SK-N-SH (cell line): ENCODE results near the gene CCDC50. TPM values are rescaled to one million over a fixed set of nuclear protein-coding genes. Genes with fewer than 3 reads are reported as not detected.

Experiments
- CTCF ChIA-PET: fragments of 300-600, 350-600 bp; formaldehyde crosslinking; extraction: SDS; loops from one replicate; lab custom pipeline; 2021; lab: Yijun Ruan, JAX
- POLR2A ChIA-PET: fragments of 350-600 bp; sonication (Branson Sonifier 250); formaldehyde crosslinking; extraction: SDS; loops from one replicate; lab custom pipeline; 2020; ENCODE audit warnings: antibody characterized with exemption, inconsistent platforms; lab: Yijun Ruan, JAX
- DNase-seq: peaks from one replicate; pipeline ENCODE4 v3.0.0; 2012
- H2AFZ ChIP-seq: fragments of 200-600 bp; sonication (generic); 2 replicates; pipeline ENCODE4 v1.8.1; 2016; ENCODE audit warnings: antibody characterized with exemption, mild to moderate bottlenecking, low read depth
- H3F3A ChIP-seq: fragments of 200-600 bp; sonication (generic); replicated peaks from 2 replicates; pipeline ENCODE3; 2016; ENCODE audit warnings: antibody characterized with exemption, mild to moderate bottlenecking; ENCODE audit not compliant: insufficient read depth
- H3K27ac ChIP-seq, 2 experiments: fragments of 200-500 bp in 1 of 2; fragments of 200-600 bp in 1 of 2; sonication (Bioruptor generic) in 1 of 2; sonication (generic), shearing (Covaris generic) in 1 of 2; 2 replicates each; pipeline versions ENCODE4 v1.5.1 to v1.6.1; 2014 to 2016; ENCODE audit warnings: low read depth in 2 of 2, inconsistent platforms in 1 of 2, low read length in 1 of 2, mild to moderate bottlenecking in 1 of 2, mixed read lengths in 1 of 2
- H3K27me3 ChIP-seq: fragments of 200-600 bp; sonication (generic), shearing (Covaris generic); 2 replicates; pipeline ENCODE4 v1.6.1; 2016; ENCODE audit warnings: mixed run types; ENCODE audit not compliant: insufficient read depth
- H3K36me3 ChIP-seq, 2 experiments: fragments of 200-500 bp in 1 of 2; fragments of 200-600 bp in 1 of 2; sonication (Bioruptor generic) in 1 of 2; sonication (generic) in 1 of 2; replicated peaks in 1 of 2; 2 replicates each; pipeline versions ENCODE3 to v1.5.1; 2014 to 2016; ENCODE audit warnings: low read length in 1 of 2, mild to moderate bottlenecking in 1 of 2; ENCODE audit not compliant: insufficient read depth in 2 of 2, control insufficient read depth in 1 of 2
- H3K4me1 ChIP-seq, 2 experiments: fragments of 200-500 bp in 1 of 2; fragments of 200-600 bp in 1 of 2; sonication (Bioruptor generic) in 1 of 2; sonication (generic), shearing (Covaris generic) in 1 of 2; 2 replicates each; pipeline versions ENCODE4 v1.5.1 to v1.6.1; 2014 to 2016; ENCODE audit warnings: low read depth in 1 of 2, low read length in 1 of 2, mixed run types in 1 of 2; ENCODE audit not compliant: insufficient read depth in 2 of 2, control insufficient read depth in 1 of 2
- H3K4me2 ChIP-seq: fragments of 200-600 bp; sonication (generic), shearing (Covaris generic); 2 replicates; pipeline ENCODE4 v1.6.1; 2017; ENCODE audit warnings: mixed run types
- H3K4me3 ChIP-seq, 2 experiments: fragments of 200-500 bp in 1 of 2; fragments of 200-600 bp in 1 of 2; sonication (Bioruptor generic) in 1 of 2; sonication (generic), shearing (Covaris generic) in 1 of 2; 2 replicates each; pipeline versions ENCODE4 v1.5.1 to v1.8.1; 2014 to 2016; ENCODE audit warnings: low read depth in 2 of 2, inconsistent platforms in 1 of 2, low read length in 1 of 2, mild to moderate bottlenecking in 1 of 2, mixed read lengths in 1 of 2, moderate library complexity in 1 of 2
- H3K79me2 ChIP-seq: fragments of 200-600 bp; sonication (generic); 2 replicates; pipeline ENCODE4 v1.8.1; 2017; ENCODE audit warnings: mild to moderate bottlenecking; ENCODE audit not compliant: insufficient read depth
- H3K9ac ChIP-seq: fragments of 200-600 bp; sonication (generic); 2 replicates; pipeline ENCODE4 v1.6.1; 2017; ENCODE audit warnings: mixed run types
- H3K9me2 ChIP-seq: fragments of 200-600 bp; sonication (generic); 2 replicates; pipeline ENCODE4 v1.6.1; 2017; ENCODE audit warnings: mixed run types
- H3K9me3 ChIP-seq: fragments of 200-600 bp; sonication (generic); 2 replicates; pipeline ENCODE4 v1.6.1; 2017; ENCODE audit warnings: mixed run types, mild to moderate bottlenecking, moderate library complexity
- H4K20me1 ChIP-seq: fragments of 200-600 bp; sonication (generic); 2 replicates; pipeline ENCODE4 v1.6.1; 2017; ENCODE audit warnings: mild to moderate bottlenecking, mixed run types; ENCODE audit not compliant: insufficient read depth
- EP300 ChIP-seq, 2 experiments: IDR thresholded peaks; 2 replicates each; pipeline versions ENCODE4 v1.4.0 to v1.6.1; 2012; ENCODE audit warnings: borderline replicate concordance in 1 of 2, low read depth in 1 of 2, low read length in 1 of 2
- FOSL2 ChIP-seq: IDR thresholded peaks from 2 replicates; pipeline ENCODE4 v1.4.0; 2012; ENCODE audit warnings: low read depth, mild to moderate bottlenecking, moderate library complexity, borderline replicate concordance
- MXI1 ChIP-seq: IDR thresholded peaks from 2 replicates; pipeline ENCODE4 v1.6.1; 2012; ENCODE audit warnings: mild to moderate bottlenecking, low read depth, low read length, improper control_type of control experiment
- NFIC ChIP-seq: IDR thresholded peaks from 2 replicates; pipeline ENCODE4 v1.4.0; 2012; ENCODE audit warnings: borderline replicate concordance
- NRF1 ChIP-seq: IDR thresholded peaks from 2 replicates; pipeline ENCODE4 v1.6.1; 2012; ENCODE audit warnings: low read depth, mild to moderate bottlenecking, low read length
- PBX3 ChIP-seq: IDR thresholded peaks from 2 replicates; pipeline ENCODE4; 2012
- REST ChIP-seq: IDR thresholded peaks from 2 replicates; pipeline ENCODE4 v1.6.1; 2012; ENCODE audit warnings: mild to moderate bottlenecking, low read depth, low read length, moderate library complexity
- RXRA ChIP-seq: IDR thresholded peaks from 2 replicates; pipeline ENCODE4 v1.4.0; 2012; ENCODE audit warnings: low read depth, mild to moderate bottlenecking, borderline replicate concordance
- TEAD4 ChIP-seq: IDR thresholded peaks from 2 replicates; pipeline ENCODE4 v1.4.0; 2012; ENCODE audit warnings: mild to moderate bottlenecking, borderline replicate concordance; ENCODE audit not compliant: insufficient read depth
- USF1 ChIP-seq: IDR thresholded peaks from 2 replicates; pipeline ENCODE4 v1.4.0; 2012; ENCODE audit warnings: low read depth, borderline replicate concordance
- USF2 ChIP-seq: fragments of 150-350 bp; IDR thresholded peaks from 2 replicates; pipeline ENCODE4 v1.6.1; 2017; ENCODE audit warnings: antibody characterized with exemption, low read length, low read depth, borderline replicate concordance
- YY1 ChIP-seq: IDR thresholded peaks from 2 replicates; pipeline ENCODE4 v1.4.0; 2012; ENCODE audit warnings: low read depth, mild to moderate bottlenecking
- WGBS: methylation state at CpG from one replicate; pipeline ENCODE4 v1.1.6; 2017; ENCODE audit warnings: low lambda C conversion rate; 5-methylcytosine and 5-hydroxymethylcytosine counted together
- polyA plus RNA-seq, 3 experiments: library from polyadenylated mRNA; depleted of rRNA; stranded (reverse); fragments of >200 nt; gene quantifications; 2 replicates each; pipeline ENCODE4 v1.2.3, GENCODE V29; 2012

Gene CCDC50
- polyA plus RNA-seq, 1 of the 3 experiments (the other 2 are of a cell fraction) = 21.9 TPM

- Histone ChIP-seq H3K36me3 (peaks cover 0 to 6% of the 10 kb centered on the region in 2 experiments), H3K4me1 (no peaks in the 10 kb centered on the region), H4K20me1 (no peaks in the 10 kb centered on the region), H3K27me3 (no peaks in the 10 kb centered on the region), H2AFZ (no peak overlapping the region), H3K4me3 (no peak overlapping the region), H3K9me2 (no peaks in the 10 kb centered on the region), H3K4me2 (no peak overlapping the region), H3F3A (no peaks in the 10 kb centered on the region), H3K79me2 (no peaks in the 10 kb centered on the region), H3K9me3 (no peaks in the 10 kb centered on the region), H3K27ac (no peak overlapping the region), H3K9ac (no peak overlapping the region)
- ChIA-PET CTCF (no interaction called here), POLR2A (no interaction called here)
- TF ChIP-seq EP300 (IDR thresholded peaks at IDR 0.05; ENCODE audit: borderline replicate concordance in 1 of 2, low read depth in 1 of 2, low read length in 1 of 2) (no peak), YY1 (no peak), TEAD4 (no peak), FOSL2 (no peak), NFIC (no peak), USF2 (no peak), PBX3 (no peak), USF1 (no peak), RXRA (no peak), NRF1 (no peak), REST (no peak), MXI1 (no peak)
- WGBS = 35% methylated on average over 2 of the region's 2 CpGs
- no peak for DNase-seq
Observed at GRCh38 chr3:191438150-191438814, 109.1 kb downstream of the CCDC50 start.
